PFSK-1 (cell line): ENCODE measurements around the gene EFCAB11.

Source experiments
- POLR2AphosphoS5 ChIP-seq: IDR thresholded peaks from 2 replicates; pipeline ENCODE4 v1.6.1; 2012; ENCODE audit warnings: low read depth, mild to moderate bottlenecking, control low read depth, low read length, moderate library complexity
- TF ChIP-seq, protein P1 (sequence below), 2 experiments: IDR thresholded peaks; 2 replicates each; pipeline versions ENCODE4 v1.6.1 to v1.8.0; 2011 to 2012; ENCODE audit warnings: low read depth in 2 of 2, low read length in 2 of 2, control low read depth in 1 of 2, inconsistent platforms in 1 of 2, mild to moderate bottlenecking in 1 of 2, moderate library complexity in 1 of 2; ENCODE audit not compliant: insufficient read depth in 1 of 2

DNA sequence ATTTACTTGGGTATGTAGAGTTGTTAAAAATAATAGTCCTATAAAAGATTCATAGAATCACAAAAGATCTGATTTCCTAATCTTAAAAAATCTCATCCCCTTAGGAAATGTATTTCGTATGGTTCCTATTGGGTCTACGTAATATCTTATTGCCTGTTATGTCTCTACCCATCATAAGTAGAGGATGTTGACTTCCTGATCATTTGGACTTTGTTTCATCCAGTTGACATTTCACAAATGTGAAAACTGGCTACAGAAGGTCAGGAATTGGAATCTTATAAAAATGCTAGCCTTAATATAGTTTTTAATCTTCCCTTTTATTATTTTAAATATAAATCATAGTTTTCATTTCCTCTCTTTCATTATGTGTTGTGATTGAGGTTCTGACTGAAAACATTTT lies 46.4 kb upstream of the EFCAB11 start:
- no peak for TF ChIP-seq POLR2AphosphoS5
- TF ChIP-seq, protein P1, sequence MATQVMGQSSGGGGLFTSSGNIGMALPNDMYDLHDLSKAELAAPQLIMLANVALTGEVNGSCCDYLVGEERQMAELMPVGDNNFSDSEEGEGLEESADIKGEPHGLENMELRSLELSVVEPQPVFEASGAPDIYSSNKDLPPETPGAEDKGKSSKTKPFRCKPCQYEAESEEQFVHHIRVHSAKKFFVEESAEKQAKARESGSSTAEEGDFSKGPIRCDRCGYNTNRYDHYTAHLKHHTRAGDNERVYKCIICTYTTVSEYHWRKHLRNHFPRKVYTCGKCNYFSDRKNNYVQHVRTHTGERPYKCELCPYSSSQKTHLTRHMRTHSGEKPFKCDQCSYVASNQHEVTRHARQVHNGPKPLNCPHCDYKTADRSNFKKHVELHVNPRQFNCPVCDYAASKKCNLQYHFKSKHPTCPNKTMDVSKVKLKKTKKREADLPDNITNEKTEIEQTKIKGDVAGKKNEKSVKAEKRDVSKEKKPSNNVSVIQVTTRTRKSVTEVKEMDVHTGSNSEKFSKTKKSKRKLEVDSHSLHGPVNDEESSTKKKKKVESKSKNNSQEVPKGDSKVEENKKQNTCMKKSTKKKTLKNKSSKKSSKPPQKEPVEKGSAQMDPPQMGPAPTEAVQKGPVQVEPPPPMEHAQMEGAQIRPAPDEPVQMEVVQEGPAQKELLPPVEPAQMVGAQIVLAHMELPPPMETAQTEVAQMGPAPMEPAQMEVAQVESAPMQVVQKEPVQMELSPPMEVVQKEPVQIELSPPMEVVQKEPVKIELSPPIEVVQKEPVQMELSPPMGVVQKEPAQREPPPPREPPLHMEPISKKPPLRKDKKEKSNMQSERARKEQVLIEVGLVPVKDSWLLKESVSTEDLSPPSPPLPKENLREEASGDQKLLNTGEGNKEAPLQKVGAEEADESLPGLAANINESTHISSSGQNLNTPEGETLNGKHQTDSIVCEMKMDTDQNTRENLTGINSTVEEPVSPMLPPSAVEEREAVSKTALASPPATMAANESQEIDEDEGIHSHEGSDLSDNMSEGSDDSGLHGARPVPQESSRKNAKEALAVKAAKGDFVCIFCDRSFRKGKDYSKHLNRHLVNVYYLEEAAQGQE (IDR thresholded peaks at IDR 0.05; ENCODE audit: insufficient read depth in 1 of 2, low read depth in 2 of 2, low read length in 2 of 2): no peak
